ENCODE results near the gene PCDHGB3. TPM values are rescaled to one million over a fixed set of nuclear protein-coding genes. Genes with fewer than 3 reads are reported as not detected.

Gene PCDHGB3
- total RNA-seq, 1 experiment from 2014 or later: 1.6 TPM

DNA sequence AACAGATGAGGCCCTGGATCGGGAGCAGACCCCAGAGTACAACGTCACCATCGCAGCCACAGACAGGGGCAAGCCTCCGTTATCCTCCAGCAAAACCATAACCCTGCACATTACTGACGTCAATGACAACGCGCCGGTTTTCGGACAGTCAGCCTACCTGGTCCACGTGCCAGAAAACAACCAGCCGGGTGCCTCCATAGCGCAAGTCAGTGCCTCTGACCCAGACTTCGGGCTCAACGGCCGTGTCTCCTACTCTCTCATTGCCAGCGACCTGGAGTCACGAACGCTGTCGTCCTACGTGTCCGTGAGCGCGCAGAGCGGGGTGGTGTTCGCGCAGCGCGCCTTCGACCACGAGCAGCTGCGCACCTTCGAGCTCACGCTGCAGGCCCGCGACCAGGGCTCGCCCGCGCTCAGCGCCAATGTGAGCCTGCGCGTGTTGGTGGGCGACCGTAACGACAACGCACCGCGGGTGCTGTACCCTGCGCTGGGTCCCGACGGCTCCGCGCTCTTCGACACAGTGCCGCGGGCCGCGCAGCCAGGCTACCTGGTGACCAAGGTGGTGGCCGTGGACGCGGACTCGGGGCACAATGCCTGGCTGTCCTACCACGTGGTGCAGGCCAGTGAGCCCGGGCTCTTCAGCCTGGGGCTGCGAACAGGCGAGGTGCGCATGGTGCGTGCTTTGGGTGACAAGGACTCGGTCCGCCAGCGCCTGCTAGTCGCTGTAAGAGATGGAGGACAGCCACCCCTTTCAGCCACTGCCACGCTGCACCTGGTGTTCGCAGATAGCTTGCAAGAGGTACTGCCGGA lies 49.2 kb downstream of the PCDHGB3 start:
- DNase-seq (ENCODE audit: low read depth): no peak

DNA sequence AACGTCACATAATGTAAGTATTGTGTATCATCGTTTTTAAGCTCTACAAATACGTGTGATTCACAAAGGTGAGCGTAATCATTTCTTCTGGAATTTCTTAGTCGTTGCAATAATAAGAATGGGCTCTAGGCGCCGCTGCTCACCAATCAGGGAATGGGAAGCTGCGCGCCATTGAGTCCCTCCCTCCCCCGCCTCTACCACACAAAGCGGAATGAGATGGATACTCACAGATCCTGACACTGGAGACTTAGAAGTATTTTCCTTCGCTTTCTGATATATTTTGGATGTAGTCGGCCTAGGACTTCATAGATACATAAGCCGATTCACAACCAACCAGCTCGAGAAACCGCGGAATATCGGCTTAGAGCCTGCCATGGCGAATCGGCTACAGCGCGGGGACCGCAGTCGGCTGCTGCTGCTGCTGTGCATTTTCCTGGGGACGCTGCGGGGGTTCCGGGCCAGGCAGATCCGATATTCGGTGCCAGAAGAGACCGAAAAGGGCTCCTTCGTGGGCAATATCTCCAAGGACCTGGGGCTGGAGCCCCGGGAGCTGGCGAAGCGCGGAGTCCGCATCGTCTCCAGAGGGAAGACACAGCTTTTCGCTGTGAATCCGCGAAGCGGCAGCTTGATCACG lies 50.9 kb downstream of the PCDHGB3 start, which contains the start of gene PCDHGA11:
Gene PCDHGA11, plus strand, starts transcription at position 197 of the 634 bp plus-strand sequence. Its CDS starts 177 bp downstream, at position 374.
- DNase-seq (ENCODE audit: low read depth): no peak

DNA sequence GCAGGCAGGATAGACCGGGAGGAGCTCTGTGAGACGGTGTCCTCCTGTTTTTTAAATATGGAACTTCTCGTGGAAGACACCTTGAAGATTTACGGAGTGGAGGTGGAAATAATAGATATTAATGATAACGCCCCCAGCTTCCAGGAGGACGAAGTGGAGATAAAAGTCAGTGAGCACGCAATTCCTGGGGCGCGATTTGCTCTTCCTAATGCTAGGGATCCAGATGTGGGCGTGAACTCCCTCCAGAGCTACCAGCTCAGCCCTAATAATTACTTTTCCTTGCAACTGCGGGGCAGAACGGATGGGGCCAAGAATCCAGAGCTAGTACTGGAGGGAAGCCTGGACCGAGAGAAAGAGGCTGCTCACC lies 51.4 kb downstream of the PCDHGB3 start:
- DNase-seq (ENCODE audit: low read depth): no peak

Other genes with a start within 250 kb of the PCDHGB3 start
- 1.8 and 1.9 TPM in 2 replicates for gene PCDHB4, start 248.4 kb upstream of the PCDHGB3 start, total RNA-seq (2014; rRNA removed)
- 0.63 and 1.1 TPM in 2 replicates for gene PCDHB5, start 235.0 kb upstream of the PCDHGB3 start, total RNA-seq (2014; rRNA removed)
- 0.34 and 0.38 TPM in 2 replicates for gene PCDHB6, start 220.2 kb upstream of the PCDHGB3 start, total RNA-seq (2014; rRNA removed)
- gene PCDHB7, start 197.6 kb upstream of the PCDHGB3 start, total RNA-seq (2014; rRNA removed): 2.0 and 3.4 TPM in 2 replicates
- gene PCDHB8, start 192.5 kb upstream of the PCDHGB3 start, total RNA-seq (2014; rRNA removed): 9.6 and 12.3 TPM in 2 replicates
- 10.4 and 12.2 TPM in 2 replicates for gene PCDHB16, start 187.9 kb upstream of the PCDHGB3 start, total RNA-seq (2014; rRNA removed)
- 2.8 and 3.1 TPM in 2 replicates for gene PCDHB9, start 183.1 kb upstream of the PCDHGB3 start, total RNA-seq (2014; rRNA removed)
- gene PCDHB10, start 177.9 kb upstream of the PCDHGB3 start, total RNA-seq (2014; rRNA removed): 2.4 and 2.8 TPM in 2 replicates
- gene PCDHB11, start 170.6 kb upstream of the PCDHGB3 start, total RNA-seq (2014; rRNA removed): 0.77 and 1.5 TPM in 2 replicates
- gene PCDHB12, start 161.5 kb upstream of the PCDHGB3 start, total RNA-seq (2014; rRNA removed): 3.1 and 3.6 TPM in 2 replicates
- 3.5 and 5.1 TPM in 2 replicates for gene PCDHB13, start 156.3 kb upstream of the PCDHGB3 start, total RNA-seq (2014; rRNA removed)
- 4.3 and 4.9 TPM in 2 replicates for gene PCDHB14, start 146.9 kb upstream of the PCDHGB3 start, total RNA-seq (2014; rRNA removed)
- gene PCDHB15, start 124.8 kb upstream of the PCDHGB3 start, total RNA-seq (2014; rRNA removed): 3.8 TPM in 2 replicates
- gene SLC25A2, start 66.2 kb upstream of the PCDHGB3 start, total RNA-seq (2014; rRNA removed): 0.17 TPM in 1 of 2 replicates, not detected in the other
- 65.1 and 67.6 TPM in 2 replicates for gene TAF7, start 49.5 kb upstream of the PCDHGB3 start, total RNA-seq (2014; rRNA removed)
- gene PCDHGA1, start 39.7 kb upstream of the PCDHGB3 start, total RNA-seq (2014; rRNA removed): 5.3 and 7.1 TPM in 2 replicates
- gene PCDHGA2, start 31.5 kb upstream of the PCDHGB3 start, total RNA-seq (2014; rRNA removed): 0.90 and 1.1 TPM in 2 replicates
- gene PCDHGA3, start 26.4 kb upstream of the PCDHGB3 start, total RNA-seq (2014; rRNA removed): 0.57 TPM in 1 of 2 replicates, not detected in the other
- 6.8 and 8.1 TPM in 2 replicates for gene PCDHGB1, start 20.1 kb upstream of the PCDHGB3 start, total RNA-seq (2014; rRNA removed)
- 3.9 and 4.4 TPM in 2 replicates for gene PCDHGA4, start 15.2 kb upstream of the PCDHGB3 start, total RNA-seq (2014; rRNA removed)
- 9.0 and 12.5 TPM in 2 replicates for gene PCDHGB2, start 10.2 kb upstream of the PCDHGB3 start, total RNA-seq (2014; rRNA removed)
- 0.98 and 1.5 TPM in 2 replicates for gene PCDHGA5, start 6.1 kb upstream of the PCDHGB3 start, total RNA-seq (2014; rRNA removed)
- gene PCDHGA6, start 3.6 kb downstream of the PCDHGB3 start, total RNA-seq (2014; rRNA removed): 0.77 and 0.98 TPM in 2 replicates
- gene PCDHGA7, start 12.5 kb downstream of the PCDHGB3 start, total RNA-seq (2014; rRNA removed): 0.57 and 0.77 TPM in 2 replicates
- 0.69 and 0.71 TPM in 2 replicates for gene PCDHGB4, start 17.5 kb downstream of the PCDHGB3 start, total RNA-seq (2014; rRNA removed)
- 0.26 and 0.75 TPM in 2 replicates for gene PCDHGA8, start 22.4 kb downstream of the PCDHGB3 start, total RNA-seq (2014; rRNA removed)
- 0.52 and 2.1 TPM in 2 replicates for gene PCDHGB5, start 27.7 kb downstream of the PCDHGB3 start, total RNA-seq (2014; rRNA removed)
- gene PCDHGA9, start 32.5 kb downstream of the PCDHGB3 start, total RNA-seq (2014; rRNA removed): 0.64 and 0.75 TPM in 2 replicates
- gene PCDHGB6, start 37.8 kb downstream of the PCDHGB3 start, total RNA-seq (2014; rRNA removed): 0.32 and 0.40 TPM in 2 replicates
- 17.4 and 21.4 TPM in 2 replicates for gene PCDHGA10, start 42.7 kb downstream of the PCDHGB3 start, total RNA-seq (2014; rRNA removed)
- gene PCDHGB7, start 47.4 kb downstream of the PCDHGB3 start, total RNA-seq (2014; rRNA removed): 0.52 and 0.83 TPM in 2 replicates
- gene PCDHGA11, start 50.8 kb downstream of the PCDHGB3 start, total RNA-seq (2014; rRNA removed): 0.64 and 0.75 TPM in 2 replicates
- gene PCDHGA12, start 60.3 kb downstream of the PCDHGB3 start, total RNA-seq (2014; rRNA removed): 6.1 and 6.9 TPM in 2 replicates
- 96.0 and 98.3 TPM in 2 replicates for gene PCDHGC3, start 105.7 kb downstream of the PCDHGB3 start, total RNA-seq (2014; rRNA removed)
- 0.69 and 0.83 TPM in 2 replicates for gene PCDHGC4, start 114.8 kb downstream of the PCDHGB3 start, total RNA-seq (2014; rRNA removed)
- gene PCDHGC5, start 118.8 kb downstream of the PCDHGB3 start, total RNA-seq (2014; rRNA removed): 1.7 and 2.0 TPM in 2 replicates
- gene DIAPH1, start 248.8 kb downstream of the PCDHGB3 start, total RNA-seq (2014; rRNA removed): 28.2 and 38.9 TPM in 2 replicates